DOHH2 (cell line): Measurements from ENCODE around the gene MAOA.
A peak's percentile ranks its signal among the peaks of the same experiment; 100 is the strongest.

Experiments used
- H3F3A ChIP-seq: fragments of 200-600 bp; sonication (generic), shearing (Covaris generic); 2 replicates; pipeline ENCODE4 v1.6.0; 2016; ENCODE audit warnings: antibody characterized with exemption, mild to moderate bottlenecking; ENCODE audit not compliant: control insufficient read depth, insufficient read depth
- H3K27ac ChIP-seq: fragments of 200-600 bp; sonication (generic); 2 replicates; pipeline ENCODE4 v1.5.1; 2014; ENCODE audit warnings: low read depth, mild to moderate bottlenecking, low read length, moderate library complexity
- H3K27me3 ChIP-seq: fragments of 200-600 bp; sonication (generic); 2 replicates; pipeline ENCODE4 v1.6.1; 2014; ENCODE audit warnings: mild to moderate bottlenecking, low read length, mixed read lengths; ENCODE audit not compliant: control insufficient read depth
- H3K36me3 ChIP-seq: fragments of 200-600 bp; sonication (generic); 2 replicates; pipeline ENCODE4 v1.6.1; 2014; ENCODE audit warnings: mild to moderate bottlenecking, low read length, moderate library complexity, mixed read lengths; ENCODE audit not compliant: control insufficient read depth
- H3K4me1 ChIP-seq: fragments of 200-600 bp; sonication (generic); 2 replicates; pipeline ENCODE4 v1.6.1; 2014; ENCODE audit warnings: mild to moderate bottlenecking, low read length, mixed read lengths; ENCODE audit not compliant: control insufficient read depth
- H3K4me2 ChIP-seq: fragments of 200-600 bp; sonication (generic); 2 replicates; pipeline ENCODE4 v1.6.0; 2014; ENCODE audit warnings: mild to moderate bottlenecking, low read length, moderate library complexity
- H3K4me3 ChIP-seq: fragments of 200-600 bp; sonication (generic); 2 replicates; pipeline ENCODE4 v1.5.1; 2014; ENCODE audit warnings: mild to moderate bottlenecking, low read length, mixed read lengths
- H3K79me2 ChIP-seq: fragments of 200-600 bp; sonication (generic); 2 replicates; pipeline ENCODE4 v1.6.1; 2014; ENCODE audit warnings: mild to moderate bottlenecking, low read length, mixed read lengths; ENCODE audit not compliant: control insufficient read depth
- H3K9me2 ChIP-seq: fragments of 200-600 bp; sonication (generic); replicated peaks from 2 replicates; pipeline ENCODE4 v1.6.1; 2014; ENCODE audit warnings: mild to moderate bottlenecking, low read length, mixed read lengths; ENCODE audit not compliant: control insufficient read depth
- H3K9me3 ChIP-seq: fragments of 200-600 bp; sonication (generic); 2 replicates; pipeline ENCODE4 v1.6.1; 2014; ENCODE audit warnings: antibody characterized with exemption, low read length, mixed read lengths; ENCODE audit not compliant: control insufficient read depth, insufficient read depth
- H4K20me1 ChIP-seq: fragments of 200-600 bp; sonication (generic); 2 replicates; pipeline ENCODE4 v1.6.0; 2014; ENCODE audit warnings: low read depth, mild to moderate bottlenecking, antibody characterized with exemption, low read length, moderate library complexity; ENCODE audit not compliant: control insufficient read depth, insufficient read depth
- CTCF ChIP-seq: fragments of 200-600 bp; sonication (generic); IDR thresholded peaks from one replicate; pipeline ENCODE4 v1.5.1; 2014; ENCODE audit warnings: antibody characterized with exemption, mild to moderate bottlenecking, low read depth, low read length; ENCODE audit not compliant: poor library complexity, severe bottlenecking
- EZH2phosphoT487 ChIP-seq: fragments of 200-600 bp; sonication (generic); IDR thresholded peaks from 2 replicates; pipeline ENCODE4 v1.6.1; 2017; ENCODE audit warnings: borderline replicate concordance, mild to moderate bottlenecking, antibody characterized with exemption, low read length, moderate library complexity, mixed read lengths

MAOA gene

GRCh38 chrX:43654431-43655150 lies 1.5 kb upstream of the MAOA start:
- Histone ChIP-seq H3K27ac (peak overlapping the region; percentile 41), H3K4me3 (peak overlapping the region; percentile 70), H3K79me2 (no peaks in the 10 kb centered on the region), H3K36me3 (no peaks in the 10 kb centered on the region), H3K27me3 (peaks cover 8% of the 10 kb centered on the region; the same call in 1 of the 2 replicates), H3K9me3 (no peaks in the 10 kb centered on the region), H3K4me1 (peaks cover 12% of the 10 kb centered on the region), H4K20me1 (no peaks in the 10 kb centered on the region), H3F3A (no peaks in the 10 kb centered on the region), H3K4me2 (peak overlapping the region; percentile 58), H3K9me2 (no peaks in the 10 kb centered on the region)
- TF ChIP-seq EZH2phosphoT487 (no peak), CTCF (no peak)

GRCh38 chrX:43655151-43656004 lies 721 bp upstream of the MAOA start:
- Histone ChIP-seq H3K27ac (no peak overlapping the region), H3K4me1 (peaks cover 12% of the 10 kb centered on the region), H3K36me3 (no peaks in the 10 kb centered on the region), H3K9me2 (no peaks in the 10 kb centered on the region), H3K4me2 (peak overlapping the region; percentile 58), H3K79me2 (no peaks in the 10 kb centered on the region), H3K4me3 (peak overlapping the region; percentile 70), H3K9me3 (no peaks in the 10 kb centered on the region), H4K20me1 (no peaks in the 10 kb centered on the region), H3K27me3 (peaks cover 8% of the 10 kb centered on the region; the same call in 1 of the 2 replicates), H3F3A (no peaks in the 10 kb centered on the region)
- TF ChIP-seq EZH2phosphoT487: no peak
- TF ChIP-seq CTCF: no peak

- no peak overlapping the region for H3K4me2 ChIP-seq
- H3K79me2 ChIP-seq: no peaks in the 10 kb centered on the region
- H3K27me3 ChIP-seq: peaks cover 8% of the 10 kb centered on the region; the same call in 1 of the 2 replicates
- no peaks in the 10 kb centered on the region for H4K20me1 ChIP-seq
- H3F3A ChIP-seq: no peaks in the 10 kb centered on the region
- no peak overlapping the region for H3K4me3 ChIP-seq
- H3K9me2 ChIP-seq: no peaks in the 10 kb centered on the region
- H3K9me3 ChIP-seq: no peaks in the 10 kb centered on the region
- no peak overlapping the region for H3K27ac ChIP-seq
- H3K4me1 ChIP-seq: peaks cover 12% of the 10 kb centered on the region
- TF ChIP-seq EZH2phosphoT487 (no peak), CTCF (no peak)
- no peaks in the 10 kb centered on the region for H3K36me3 ChIP-seq
Observed at GRCh38 chrX:43657671-43658070, 1.6 kb downstream of the MAOA start.
